Endothelial cell of umbilical vein (primary cell): ENCODE measurements around the gene HSPBAP1. TPM values are rescaled to one million over a fixed set of nuclear protein-coding genes. Genes with fewer than 3 reads are reported as not detected.
"Not testable (repeated sequence)": the region's sequence is repeated elsewhere in the genome, so short reads cannot be mapped to it uniquely, and the experiment has no call there.

Experiments
- BruUV-seq: library from RNA; stranded (reverse); fragments of 400-500 nt; replicated peaks from 2 replicates; lab custom pipeline; 2021; lab: Mats Ljungman, UMichigan
- CTCF ChIA-PET: fragments of 300-600, 350-600 bp; sonication (Branson Sonifier 250); formaldehyde crosslinking; loops from one replicate; lab custom pipeline; 2021; ENCODE audit warnings: antibody characterized with exemption, inconsistent platforms; lab: Charles Lee
- POLR2A ChIA-PET: fragments of 300-600, 350-600 bp; sonication (Branson Sonifier 250); formaldehyde crosslinking; loops from one replicate; lab custom pipeline; 2021; ENCODE audit warnings: antibody characterized with exemption, inconsistent platforms; lab: Charles Lee
- DNase-seq: peaks from one replicate; pipeline ENCODE4 v3.0.0-alpha.2; 2011; ENCODE audit warnings: low read depth, low spot score
- FAIRE-seq: peaks from 2 replicates; lab custom pipeline; 2011; peaks lifted over from hg19 to GRCh38; lab: Jason Lieb, UNC
- H2AFZ ChIP-seq: 2 replicates; pipeline ENCODE4 v1.6.0; 2012; ENCODE audit warnings: low read depth, low read length, control low read depth, inconsistent platforms
- H3K27ac ChIP-seq: 2 replicates; pipeline ENCODE4 v1.5.1; 2011; ENCODE audit warnings: low read depth, mild to moderate bottlenecking, control low read depth, low read length, moderate library complexity; ENCODE audit not compliant: insufficient read depth
- H3K27me3 ChIP-seq, 2 experiments: 2 replicates each; pipeline versions ENCODE4 v1.6.0 to v1.6.1; 2011; ENCODE audit warnings: low read length in 2 of 2, mixed read lengths in 1 of 2; ENCODE audit not compliant: control insufficient read depth in 2 of 2, insufficient read depth in 2 of 2
- H3K36me3 ChIP-seq, 2 experiments: 2 replicates in 1 of 2; 3 replicates in 1 of 2; pipeline ENCODE4 v1.5.1; 2011; ENCODE audit warnings: low read length in 2 of 2, mild to moderate bottlenecking in 1 of 2, moderate library complexity in 1 of 2; ENCODE audit not compliant: control insufficient read depth in 2 of 2, insufficient read depth in 2 of 2; ENCODE audit errors: extremely low read depth in 1 of 2
- H3K4me1 ChIP-seq: 3 replicates; pipeline ENCODE4 v1.5.1; 2011; ENCODE audit warnings: mild to moderate bottlenecking, low read length; ENCODE audit not compliant: control insufficient read depth, insufficient read depth; ENCODE audit errors: extremely low read depth
- H3K4me2 ChIP-seq: 2 replicates; pipeline ENCODE4 v1.6.1; 2011; ENCODE audit warnings: low read length, control low read depth, mixed read lengths; ENCODE audit not compliant: insufficient read depth
- H3K4me3 ChIP-seq, 3 experiments: fragments of 200-600 bp in 1 of 3; sonication (generic), shearing (Covaris generic) in 1 of 3; replicated peaks in 1 of 3; 2 replicates each; pipeline ENCODE4 v1.5.1; 2011 to 2016; ENCODE audit warnings: control low read depth in 3 of 3, low read length in 3 of 3, mild to moderate bottlenecking in 2 of 3, inconsistent platforms in 1 of 3, low read depth in 1 of 3, moderate library complexity in 1 of 3; ENCODE audit not compliant: insufficient read depth in 1 of 3
- H3K79me2 ChIP-seq: 2 replicates; pipeline ENCODE4 v1.6.0; 2012; ENCODE audit warnings: low read length, inconsistent platforms; ENCODE audit not compliant: control insufficient read depth, insufficient read depth
- H3K9ac ChIP-seq: replicated peaks from 2 replicates; pipeline ENCODE3; 2011; ENCODE audit warnings: low read length, control low read depth; ENCODE audit not compliant: insufficient read depth; ENCODE audit errors: extremely low read depth
- H3K9me1 ChIP-seq: replicated peaks from 3 replicates; pipeline ENCODE4 v1.6.0; 2011; ENCODE audit warnings: mild to moderate bottlenecking, low read length; ENCODE audit not compliant: control insufficient read depth, insufficient read depth; ENCODE audit errors: extremely low read depth
- H3K9me3 ChIP-seq: replicated peaks from 2 replicates; pipeline ENCODE4 v1.5.1; 2012; ENCODE audit warnings: low read length, inconsistent platforms; ENCODE audit not compliant: control insufficient read depth, insufficient read depth
- H4K20me1 ChIP-seq: replicated peaks from 2 replicates; pipeline ENCODE3; 2011; ENCODE audit warnings: mild to moderate bottlenecking, low read length; ENCODE audit not compliant: control insufficient read depth, insufficient read depth; ENCODE audit errors: extremely low read depth
- CTCF ChIP-seq, 2 donors: IDR thresholded peaks; 1 replicate in 1 of 2; 2 replicates in 1 of 2; pipeline ENCODE4 v1.5.1; 2011; ENCODE audit warnings: low read length in 2 of 2, mild to moderate bottlenecking in 2 of 2, moderate library complexity in 2 of 2, control low read depth in 1 of 2, inconsistent platforms in 1 of 2, low read depth in 1 of 2; ENCODE audit not compliant: insufficient read depth in 1 of 2; ENCODE audit errors: extremely low read depth in 1 of 2
- EZH2 ChIP-seq: IDR thresholded peaks from 2 replicates; pipeline ENCODE4 v1.6.1; 2012; ENCODE audit warnings: borderline replicate concordance, low read depth, mild to moderate bottlenecking, moderate library complexity, low read length, inconsistent platforms; ENCODE audit not compliant: severe bottlenecking
- FOS ChIP-seq: IDR thresholded peaks from 2 replicates; pipeline ENCODE4 v1.6.1; 2011; ENCODE audit warnings: mild to moderate bottlenecking, low read length, moderate library complexity, borderline replicate concordance; ENCODE audit not compliant: insufficient read depth
- GATA2 ChIP-seq: IDR thresholded peaks from 2 replicates; pipeline ENCODE4 v1.7.0; 2011; ENCODE audit warnings: low read depth, mild to moderate bottlenecking, moderate library complexity, mixed read lengths, low read length; ENCODE audit not compliant: insufficient read length, insufficient read depth
- JUN ChIP-seq: IDR thresholded peaks from 2 replicates; pipeline ENCODE4 v1.6.1; 2011; ENCODE audit warnings: borderline replicate concordance, low read depth; ENCODE audit not compliant: insufficient read length, insufficient read depth
- MAX ChIP-seq: IDR thresholded peaks from 2 replicates; pipeline ENCODE4 v1.6.1; 2011; ENCODE audit not compliant: insufficient read depth, insufficient read length
- MYC ChIP-seq: IDR thresholded peaks from one replicate; pipeline ENCODE4 v1.6.1; 2011; ENCODE audit warnings: mild to moderate bottlenecking, low read depth, low read length
- POLR2A ChIP-seq: IDR thresholded peaks from 2 replicates; pipeline ENCODE4 v1.6.1; 2012; ENCODE audit warnings: low read depth, mild to moderate bottlenecking, control low read depth, low read length
- POLR2AphosphoS5 ChIP-seq: IDR thresholded peaks from 2 replicates; pipeline ENCODE4 v1.6.1; 2012; ENCODE audit warnings: low read depth, mild to moderate bottlenecking, control low read depth, low read length, moderate library complexity; ENCODE audit not compliant: insufficient read depth
- dilution Hi-C: fragments of 300-500 bp; cut with MboI; formaldehyde crosslinking; loops from one replicate; pipeline ENCODE4 v1.15.0; 2019; ENCODE audit warnings: low sequenced_read_pairs; ENCODE audit not compliant: extremely low pct_ligation_motif_present
- intact Hi-C: fragments of 100-400 bp; cut with micrococcal nuclease; formaldehyde crosslinking; loops from one replicate; pipeline ENCODE4 v1.10.0; 2022
- polyA plus RNA-seq, 4 experiments: library from polyadenylated mRNA; depleted of rRNA in 3 of 4; stranded (reverse) in 3 of 4; unstranded in 1 of 4; fragments of >200 nt; gene quantifications; 2 replicates each; pipeline versions ENCODE4 v1.2.1 to v1.2.3, GENCODE V29; 2011 to 2012; ENCODE audit warnings: missing spikeins in 1 of 4
- total RNA-seq: library from RNA; stranded (reverse); gene quantifications from 2 replicates; pipeline ENCODE4 v1.2.3, GENCODE V29; 2021

HSPBAP1 gene
- total and polyA plus RNA-seq, 2 donors (not counting 3 experiments of a cell fraction or from before 2014, with no cell fraction given), result 5.3 to 10.6 TPM

GRCh38 chr3:122710616-122711251 lies 82.9 kb downstream of the HSPBAP1 start:
- CTCF ChIA-PET, result interaction anchor here (1.8 kb wide), 1 partner anchor 10 kb away, joined by 4 read pairs; no protein-coding TSS in a partner anchor
- H3K27me3 ChIP-seq, H3K27ac ChIP-seq, FAIRE-seq, POLR2A ChIA-PET, H3K4me2 ChIP-seq, BruUV-seq, H3K9me3 ChIP-seq, H2AFZ ChIP-seq, H3K9me1 ChIP-seq, H4K20me1 ChIP-seq, H3K9ac ChIP-seq, H3K4me1 ChIP-seq, dilution Hi-C loops, intact Hi-C loops, H3K4me3 ChIP-seq, H3K79me2 ChIP-seq, DNase-seq: not testable (repeated sequence)
- H3K36me3 ChIP-seq, result peaks cover 0 to 10% of the 10 kb centered on the region in 2 experiments

- Histone ChIP-seq H3K27me3 (no peaks in the 10 kb centered on the region), H3K9me1 (peaks cover under 1% of the 10 kb centered on the region), H2AFZ (no peak overlapping the region), H3K79me2 (no peaks in the 10 kb centered on the region), H3K36me3 (peaks cover 0 to 8% of the 10 kb centered on the region in 2 experiments), H4K20me1 (no peaks in the 10 kb centered on the region), H3K4me2 (no peak overlapping the region), H3K9me3 (no peaks in the 10 kb centered on the region), H3K9ac (no peak overlapping the region), H3K4me1 (no peaks in the 10 kb centered on the region), H3K4me3 (no peak overlapping the region), H3K27ac (no peak overlapping the region)
- no peak for FAIRE-seq
- TF ChIP-seq FOS (no peak), POLR2A (no peak), MAX (no peak), POLR2AphosphoS5 (no peak), CTCF (IDR thresholded peaks at IDR 0.05; ENCODE audit: extremely low read depth in 1 of 2, insufficient read depth in 1 of 2, low read depth in 1 of 2, low read length in 2 of 2) (no peak), EZH2 (no peak), MYC (no peak), GATA2 (no peak), JUN (no peak)
- no TSS peak for BruUV-seq
- no peak for DNase-seq
- ChIA-PET CTCF (no interaction called here), POLR2A (interaction anchor here (0.6 kb wide), 1 partner anchor 24 kb away, joined by 3 read pairs; no protein-coding TSS in a partner anchor)
- intact Hi-C loops (no loop called here), dilution Hi-C loops (no loop called here)
Observed at GRCh38 chr3:122705379-122705778, 88.3 kb downstream of the HSPBAP1 start.
